Measurements from ENCODE around the gene OR52R1.

OR52R1 gene

GRCh38 chr11:4798427-4799183, 5.6 kb downstream of the OR52R1 start:
- TF ChIP-seq POLR2A (IDR thresholded peaks at IDR 0.05; ENCODE audit: low read depth, low read length) = no peak
- TF ChIP-seq TAF1 (IDR thresholded peaks at IDR 0.05; ENCODE audit: borderline replicate concordance, low read depth, low read length) = no peak
- no peak for TF ChIP-seq POLR2AphosphoS5 (IDR thresholded peaks at IDR 0.05; ENCODE audit: low read depth, low read length)
- no peak for FAIRE-seq

GRCh38 chr11:4797206-4797605, 7.0 kb downstream of the OR52R1 start:
- FAIRE-seq = no peak
- no peak for DNase-seq (ENCODE audit: insufficient read length)
- no peak for TF ChIP-seq POLR2AphosphoS5 (IDR thresholded peaks at IDR 0.05; ENCODE audit: low read depth, low read length)
- TF ChIP-seq TAF1 (IDR thresholded peaks at IDR 0.05; ENCODE audit: borderline replicate concordance, low read depth, low read length) = no peak
- no peak for TF ChIP-seq POLR2A (IDR thresholded peaks at IDR 0.05; ENCODE audit: low read depth, low read length)

More at GRCh38 chr11:4798427-4799183, 5.6 kb downstream of the OR52R1 start:
- no peak for DNase-seq (ENCODE audit: insufficient read length)

GRCh38 chr11:4782454-4782853, 21.7 kb downstream of the OR52R1 start:
- no peak for FAIRE-seq
- TF ChIP-seq TAF1 (IDR thresholded peaks at IDR 0.05; ENCODE audit: borderline replicate concordance, low read depth, low read length) (no peak), POLR2AphosphoS5 (IDR thresholded peaks at IDR 0.05; ENCODE audit: low read depth, low read length) (no peak), POLR2A (IDR thresholded peaks at IDR 0.05; ENCODE audit: low read depth, low read length) (no peak)
- no peak for DNase-seq (ENCODE audit: insufficient read length)

GRCh38 chr11:4769838-4770237, 34.3 kb downstream of the OR52R1 start, which contains the start of gene OR51F1:
Gene OR51F1 (minus strand): TSS chr11:4769938. CDS start chr11:4769938, 0 bp downstream.
- DNase-seq (ENCODE audit: insufficient read length) (no peak), FAIRE-seq (no peak)
- TF ChIP-seq TAF1 (IDR thresholded peaks at IDR 0.05; ENCODE audit: borderline replicate concordance, low read depth, low read length) = no peak
- TF ChIP-seq POLR2A (IDR thresholded peaks at IDR 0.05; ENCODE audit: low read depth, low read length) = no peak
- no peak for TF ChIP-seq POLR2AphosphoS5 (IDR thresholded peaks at IDR 0.05; ENCODE audit: low read depth, low read length)

GRCh38 chr11:4768094-4768493, 36.1 kb downstream of the OR52R1 start:
- no peak for DNase-seq (ENCODE audit: insufficient read length)
- no peak for FAIRE-seq
- TF ChIP-seq POLR2AphosphoS5 (IDR thresholded peaks at IDR 0.05; ENCODE audit: low read depth, low read length) = no peak

GRCh38 chr11:4766420-4767043, 37.6 kb downstream of the OR52R1 start:
- TF ChIP-seq POLR2AphosphoS5 (IDR thresholded peaks at IDR 0.05; ENCODE audit: low read depth, low read length) (no peak), POLR2A (IDR thresholded peaks at IDR 0.05; ENCODE audit: low read depth, low read length) (no peak), TAF1 (IDR thresholded peaks at IDR 0.05; ENCODE audit: borderline replicate concordance, low read depth, low read length) (no peak)
- no peak for DNase-seq (ENCODE audit: insufficient read length)
- no peak for FAIRE-seq

- no peak for FAIRE-seq
- no peak for DNase-seq (ENCODE audit: insufficient read length)
- TF ChIP-seq POLR2A (IDR thresholded peaks at IDR 0.05; ENCODE audit: low read depth, low read length) = no peak
- no peak for TF ChIP-seq TAF1 (IDR thresholded peaks at IDR 0.05; ENCODE audit: borderline replicate concordance, low read depth, low read length)
- no peak for TF ChIP-seq POLR2AphosphoS5 (IDR thresholded peaks at IDR 0.05; ENCODE audit: low read depth, low read length)
Observed at GRCh38 chr11:4763096-4763495, 41.1 kb downstream of the OR52R1 start.
